A172 (cell line): ENCODE data around the gene TMCO2. TPM values are rescaled to one million over a fixed set of nuclear protein-coding genes. Genes with fewer than 3 reads are reported as not detected.

Experiments used
- total RNA-seq: library from RNA; depleted of rRNA; stranded (reverse); fragments of >200 nt; shearing (Covaris generic); gene quantifications from 2 replicates; pipeline ENCODE4 v1.2.3, GENCODE V29; 2014; rRNA removed

Gene TMCO2
- total RNA-seq, 1 experiment from 2014 or later: not detected

Other genes starting within 250 kb of the TMCO2 start
- 386 and 407 TPM in 2 replicates for gene CAP1, start 207.2 kb upstream of the TMCO2 start, total RNA-seq
- gene PPT1, start 150.7 kb upstream of the TMCO2 start, total RNA-seq: 78.7 and 88.3 TPM in 2 replicates
- 12.1 and 12.6 TPM in 2 replicates for gene RLF, start 86.5 kb upstream of the TMCO2 start, total RNA-seq
- gene ZMPSTE24, start 10.3 kb downstream of the TMCO2 start, total RNA-seq: 86.7 and 131 TPM in 2 replicates
- 0.67 and 0.90 TPM in 2 replicates for gene COL9A2, start 69.3 kb downstream of the TMCO2 start, total RNA-seq
- 10.3 and 11.9 TPM in 2 replicates for gene SMAP2, start 125.8 kb downstream of the TMCO2 start, total RNA-seq
- gene ZFP69B, start 202.5 kb downstream of the TMCO2 start, total RNA-seq: 3.5 and 4.2 TPM in 2 replicates
- not detected in 2 replicates for gene ZFP69, start 229.4 kb downstream of the TMCO2 start, total RNA-seq